ENCODE measurements around the gene CSF1R. TPM values are rescaled to one million over a fixed set of nuclear protein-coding genes. Genes with fewer than 3 reads are reported as not detected.

The CSF1R gene
- total and polyA plus RNA-seq, 4 donors, result 5.4 to 46.2 (median 22.1) TPM

- Histone ChIP-seq H3K9me3 (ENCODE audit: control insufficient read depth in 4 of 4, low read length in 3 of 4) (no peaks in the 10 kb centered on the region), H3K4me3 (ENCODE audit: low read depth in 1 of 3, low read length in 3 of 3) (no peak overlapping the region), H3K4me1 (ENCODE audit: control insufficient read depth in 4 of 4, insufficient read depth in 4 of 4, low read length in 3 of 4) (no peaks in the 10 kb centered on the region), H3K27ac (ENCODE audit: low read depth in 1 of 2, low read length in 2 of 2) (no peak overlapping the region), H3K27me3 (ENCODE audit: control insufficient read depth in 4 of 4, insufficient read depth in 4 of 4, low read length in 3 of 4) (no peaks in the 10 kb centered on the region), H3K9ac (ENCODE audit: low read depth in 1 of 2, low read length in 2 of 2) (no peak overlapping the region), H3K36me3 (ENCODE audit: control insufficient read depth in 4 of 4, insufficient read depth in 3 of 4, low read depth in 1 of 4, low read length in 3 of 4) (peaks cover 23 to 87% (median 62%) of the 10 kb centered on the region in 4 donors)
- no peak for TF ChIP-seq RAD21 (IDR thresholded peaks at IDR 0.05)
- TF ChIP-seq JUND (IDR thresholded peaks at IDR 0.05), result no peak
- no peak for TF ChIP-seq ATF3 (IDR thresholded peaks at IDR 0.05)
- TF ChIP-seq HNF4G (IDR thresholded peaks at IDR 0.05), result no peak
- no peak for TF ChIP-seq SP1 (IDR thresholded peaks at IDR 0.05)
- TF ChIP-seq REST (IDR thresholded peaks at IDR 0.05), result no peak
- TF ChIP-seq MAX (IDR thresholded peaks at IDR 0.05), result no peak
- no peak for TF ChIP-seq TAF1 (conservative IDR thresholded peaks at IDR 0.05)
- no peak for TF ChIP-seq EGR1 (IDR thresholded peaks at IDR 0.05; ENCODE audit: low read depth in 2 of 2)
- no peak for TF ChIP-seq RXRA (IDR thresholded peaks at IDR 0.05)
- no peak for TF ChIP-seq YY1 (IDR thresholded peaks at IDR 0.05)
- TF ChIP-seq GABPA (IDR thresholded peaks at IDR 0.05 in 1 of 2, conservative IDR thresholded peaks at IDR 0.05 in 1 of 2), result no peak
- TF ChIP-seq CTCF (IDR thresholded peaks at IDR 0.05; ENCODE audit: low read depth, low read length, missing input control), result no peak
- no peak for TF ChIP-seq HNF4A (conservative IDR thresholded peaks at IDR 0.05)
- DNase-seq (ENCODE audit: low spot score), result no peak
- 94% methylated on average over 6 of the region's 6 CpGs for WGBS
Observed at GRCh38 chr5:150045549-150045948, 40.8 kb downstream of the CSF1R start.

GRCh38 chr5:150044712-150045111, 41.6 kb downstream of the CSF1R start:
- no peak overlapping the region for H3K27ac ChIP-seq (ENCODE audit: low read depth in 1 of 2, low read length in 2 of 2)
- no peaks in the 10 kb centered on the region for H3K9me3 ChIP-seq (ENCODE audit: control insufficient read depth in 4 of 4, low read length in 3 of 4)
- H3K4me3 ChIP-seq (ENCODE audit: low read depth in 1 of 3, low read length in 3 of 3), result no peak overlapping the region
- peaks cover 17 to 84% (median 64%) of the 10 kb centered on the region in 4 donors for H3K36me3 ChIP-seq (ENCODE audit: control insufficient read depth in 4 of 4, insufficient read depth in 3 of 4, low read depth in 1 of 4, low read length in 3 of 4)
- no peak overlapping the region for H3K9ac ChIP-seq (ENCODE audit: low read depth in 1 of 2, low read length in 2 of 2)
- no peaks in the 10 kb centered on the region for H3K27me3 ChIP-seq (ENCODE audit: control insufficient read depth in 4 of 4, insufficient read depth in 4 of 4, low read length in 3 of 4)
- no peaks in the 10 kb centered on the region for H3K4me1 ChIP-seq (ENCODE audit: control insufficient read depth in 4 of 4, insufficient read depth in 4 of 4, low read length in 3 of 4)
- WGBS, result 93% methylated on average over 7 of the region's 7 CpGs
- DNase-seq (ENCODE audit: low spot score), result no peak
- TF ChIP-seq ATF3 (IDR thresholded peaks at IDR 0.05) (no peak), NR2F2 (IDR thresholded peaks at IDR 0.05) (no peak), HNF4G (IDR thresholded peaks at IDR 0.05) (no peak), HNF4A (conservative IDR thresholded peaks at IDR 0.05) (no peak), RXRA (IDR thresholded peaks at IDR 0.05) (no peak), REST (IDR thresholded peaks at IDR 0.05) (no peak), YY1 (IDR thresholded peaks at IDR 0.05) (no peak), MAX (IDR thresholded peaks at IDR 0.05) (no peak), JUND (IDR thresholded peaks at IDR 0.05) (no peak), TAF1 (conservative IDR thresholded peaks at IDR 0.05) (no peak), FOXA1 (IDR thresholded peaks at IDR 0.05) (no peak), FOXA2 (IDR thresholded peaks at IDR 0.05) (no peak), GABPA (IDR thresholded peaks at IDR 0.05 in 1 of 2, conservative IDR thresholded peaks at IDR 0.05 in 1 of 2) (no peak), SP1 (IDR thresholded peaks at IDR 0.05) (no peak), CTCF (IDR thresholded peaks at IDR 0.05; ENCODE audit: low read depth, low read length, missing input control) (no peak), RAD21 (IDR thresholded peaks at IDR 0.05) (no peak)
